ENCODE results near the gene FXYD1.

The FXYD1 gene

GRCh38 chr19:35184884-35185283 lies 46.3 kb downstream of the FXYD1 start:
- DNase-seq (ENCODE audit: low read depth), result no peak
- no peak for TF ChIP-seq CTCF (conservative IDR thresholded peaks at IDR 0.05; ENCODE audit: low read depth, low read length)
- H3K4me3 ChIP-seq (ENCODE audit: low read length), result no peak overlapping the region

All from retinal pigment epithelial cell (primary cell).